ENCODE results near the gene ROR2. TPM values are rescaled to one million over a fixed set of nuclear protein-coding genes. Genes with fewer than 3 reads are reported as not detected.

ROR2 gene
- total and polyA plus RNA-seq, 2 of the 13 experiments (the other 11 are each of a cell fraction or from before 2014, with no cell fraction given): not detected

DNA sequence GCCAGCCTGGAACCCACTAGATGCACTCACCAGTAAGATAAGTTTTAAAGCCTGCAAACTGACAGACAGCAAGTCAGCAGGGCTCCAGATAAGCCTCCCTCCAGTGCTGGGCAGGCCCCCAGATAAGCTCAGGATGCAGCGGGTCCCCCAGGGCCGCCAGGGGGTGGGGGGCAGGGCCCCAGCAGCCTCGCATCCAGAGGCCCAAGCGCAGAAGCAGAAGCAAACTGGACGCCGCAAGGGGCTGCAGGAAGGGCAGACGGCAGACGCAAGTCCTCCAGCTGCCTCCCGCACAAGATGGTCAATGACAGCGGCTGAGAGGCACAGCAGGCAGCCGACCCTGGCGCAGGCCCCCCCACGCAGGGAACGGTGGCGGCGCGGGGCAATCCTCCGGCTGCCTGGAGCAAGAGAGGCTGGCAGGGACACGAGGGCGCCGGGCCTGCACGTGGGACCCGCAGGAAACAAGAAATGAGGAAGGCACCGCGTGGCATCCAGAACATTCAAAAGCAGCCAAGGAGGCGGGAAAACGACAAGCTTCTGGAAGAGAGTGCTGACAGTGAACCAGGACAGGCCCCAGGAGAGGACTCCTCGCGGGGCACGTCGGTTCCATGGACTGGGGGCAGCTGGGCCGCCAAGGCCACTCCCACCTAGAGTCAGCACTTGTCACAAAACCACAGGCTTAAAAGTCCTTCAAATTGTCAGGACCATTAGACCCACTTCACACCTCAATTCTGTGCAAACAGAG lies 49.8 kb downstream of the ROR2 start:
- H3K79me2 ChIP-seq (ENCODE audit: insufficient read depth, low read length): no peaks in the 10 kb centered on the region
- TF ChIP-seq, protein P1, sequence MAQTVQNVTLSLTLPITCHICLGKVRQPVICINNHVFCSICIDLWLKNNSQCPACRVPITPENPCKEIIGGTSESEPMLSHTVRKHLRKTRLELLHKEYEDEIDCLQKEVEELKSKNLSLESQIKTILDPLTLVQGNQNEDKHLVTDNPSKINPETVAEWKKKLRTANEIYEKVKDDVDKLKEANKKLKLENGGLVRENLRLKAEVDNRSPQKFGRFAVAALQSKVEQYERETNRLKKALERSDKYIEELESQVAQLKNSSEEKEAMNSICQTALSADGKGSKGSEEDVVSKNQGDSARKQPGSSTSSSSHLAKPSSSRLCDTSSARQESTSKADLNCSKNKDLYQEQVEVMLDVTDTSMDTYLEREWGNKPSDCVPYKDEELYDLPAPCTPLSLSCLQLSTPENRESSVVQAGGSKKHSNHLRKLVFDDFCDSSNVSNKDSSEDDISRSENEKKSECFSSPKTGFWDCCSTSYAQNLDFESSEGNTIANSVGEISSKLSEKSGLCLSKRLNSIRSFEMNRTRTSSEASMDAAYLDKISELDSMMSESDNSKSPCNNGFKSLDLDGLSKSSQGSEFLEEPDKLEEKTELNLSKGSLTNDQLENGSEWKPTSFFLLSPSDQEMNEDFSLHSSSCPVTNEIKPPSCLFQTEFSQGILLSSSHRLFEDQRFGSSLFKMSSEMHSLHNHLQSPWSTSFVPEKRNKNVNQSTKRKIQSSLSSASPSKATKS (CRISPR knock-in tag; IDR thresholded peaks at IDR 0.05): no peak
- no peak for TF ChIP-seq TAF15 (IDR thresholded peaks at IDR 0.05; ENCODE audit: low read depth, low read length, poor library complexity, severe bottlenecking)
- TF ChIP-seq ZNF253 (CRISPR knock-in tag; IDR thresholded peaks at IDR 0.05; ENCODE audit: borderline replicate concordance): no peak
- no peak for TF ChIP-seq ZNF713 (CRISPR knock-in tag; IDR thresholded peaks at IDR 0.05)
- TF ChIP-seq TRIM24 (CRISPR knock-in tag; IDR thresholded peaks at IDR 0.05): no peak
- TF ChIP-seq ZNF17 (CRISPR knock-in tag; IDR thresholded peaks at IDR 0.05): no peak
- TF ChIP-seq ZFP82 (CRISPR knock-in tag; IDR thresholded peaks at IDR 0.05; ENCODE audit: borderline replicate concordance): no peak
- TF ChIP-seq, protein P2, sequence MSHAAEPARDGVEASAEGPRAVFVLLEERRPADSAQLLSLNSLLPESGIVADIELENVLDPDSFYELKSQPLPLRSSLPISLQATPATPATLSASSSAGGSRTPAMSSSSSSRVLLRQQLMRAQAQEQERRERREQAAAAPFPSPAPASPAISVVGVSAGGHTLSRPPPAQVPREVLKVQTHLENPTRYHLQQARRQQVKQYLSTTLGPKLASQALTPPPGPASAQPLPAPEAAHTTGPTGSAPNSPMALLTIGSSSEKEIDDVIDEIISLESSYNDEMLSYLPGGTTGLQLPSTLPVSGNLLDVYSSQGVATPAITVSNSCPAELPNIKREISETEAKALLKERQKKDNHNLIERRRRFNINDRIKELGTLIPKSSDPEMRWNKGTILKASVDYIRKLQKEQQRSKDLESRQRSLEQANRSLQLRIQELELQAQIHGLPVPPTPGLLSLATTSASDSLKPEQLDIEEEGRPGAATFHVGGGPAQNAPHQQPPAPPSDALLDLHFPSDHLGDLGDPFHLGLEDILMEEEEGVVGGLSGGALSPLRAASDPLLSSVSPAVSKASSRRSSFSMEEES (CRISPR knock-in tag; IDR thresholded peaks at IDR 0.05): no peak
- no peak for TF ChIP-seq ARNTL (CRISPR knock-in tag; IDR thresholded peaks at IDR 0.05)
- TF ChIP-seq, protein P3, sequence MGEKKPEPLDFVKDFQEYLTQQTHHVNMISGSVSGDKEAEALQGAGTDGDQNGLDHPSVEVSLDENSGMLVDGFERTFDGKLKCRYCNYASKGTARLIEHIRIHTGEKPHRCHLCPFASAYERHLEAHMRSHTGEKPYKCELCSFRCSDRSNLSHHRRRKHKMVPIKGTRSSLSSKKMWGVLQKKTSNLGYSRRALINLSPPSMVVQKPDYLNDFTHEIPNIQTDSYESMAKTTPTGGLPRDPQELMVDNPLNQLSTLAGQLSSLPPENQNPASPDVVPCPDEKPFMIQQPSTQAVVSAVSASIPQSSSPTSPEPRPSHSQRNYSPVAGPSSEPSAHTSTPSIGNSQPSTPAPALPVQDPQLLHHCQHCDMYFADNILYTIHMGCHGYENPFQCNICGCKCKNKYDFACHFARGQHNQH (CRISPR knock-in tag; IDR thresholded peaks at IDR 0.05): no peak
- no peak for TF ChIP-seq ISL2 (CRISPR knock-in tag; IDR thresholded peaks at IDR 0.05)
- TF ChIP-seq, protein P4, sequence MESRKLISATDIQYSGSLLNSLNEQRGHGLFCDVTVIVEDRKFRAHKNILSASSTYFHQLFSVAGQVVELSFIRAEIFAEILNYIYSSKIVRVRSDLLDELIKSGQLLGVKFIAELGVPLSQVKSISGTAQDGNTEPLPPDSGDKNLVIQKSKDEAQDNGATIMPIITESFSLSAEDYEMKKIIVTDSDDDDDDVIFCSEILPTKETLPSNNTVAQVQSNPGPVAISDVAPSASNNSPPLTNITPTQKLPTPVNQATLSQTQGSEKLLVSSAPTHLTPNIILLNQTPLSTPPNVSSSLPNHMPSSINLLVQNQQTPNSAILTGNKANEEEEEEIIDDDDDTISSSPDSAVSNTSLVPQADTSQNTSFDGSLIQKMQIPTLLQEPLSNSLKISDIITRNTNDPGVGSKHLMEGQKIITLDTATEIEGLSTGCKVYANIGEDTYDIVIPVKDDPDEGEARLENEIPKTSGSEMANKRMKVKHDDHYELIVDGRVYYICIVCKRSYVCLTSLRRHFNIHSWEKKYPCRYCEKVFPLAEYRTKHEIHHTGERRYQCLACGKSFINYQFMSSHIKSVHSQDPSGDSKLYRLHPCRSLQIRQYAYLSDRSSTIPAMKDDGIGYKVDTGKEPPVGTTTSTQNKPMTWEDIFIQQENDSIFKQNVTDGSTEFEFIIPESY (CRISPR knock-in tag; IDR thresholded peaks at IDR 0.05): no peak
- TF ChIP-seq, protein P5, sequence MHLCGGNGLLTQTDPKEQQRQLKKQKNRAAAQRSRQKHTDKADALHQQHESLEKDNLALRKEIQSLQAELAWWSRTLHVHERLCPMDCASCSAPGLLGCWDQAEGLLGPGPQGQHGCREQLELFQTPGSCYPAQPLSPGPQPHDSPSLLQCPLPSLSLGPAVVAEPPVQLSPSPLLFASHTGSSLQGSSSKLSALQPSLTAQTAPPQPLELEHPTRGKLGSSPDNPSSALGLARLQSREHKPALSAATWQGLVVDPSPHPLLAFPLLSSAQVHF (CRISPR knock-in tag; IDR thresholded peaks at IDR 0.05): no peak
- TF ChIP-seq, protein P6, sequence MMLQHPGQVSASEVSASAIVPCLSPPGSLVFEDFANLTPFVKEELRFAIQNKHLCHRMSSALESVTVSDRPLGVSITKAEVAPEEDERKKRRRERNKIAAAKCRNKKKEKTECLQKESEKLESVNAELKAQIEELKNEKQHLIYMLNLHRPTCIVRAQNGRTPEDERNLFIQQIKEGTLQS (CRISPR knock-in tag; IDR thresholded peaks at IDR 0.05): no peak
- TF ChIP-seq, protein P7, sequence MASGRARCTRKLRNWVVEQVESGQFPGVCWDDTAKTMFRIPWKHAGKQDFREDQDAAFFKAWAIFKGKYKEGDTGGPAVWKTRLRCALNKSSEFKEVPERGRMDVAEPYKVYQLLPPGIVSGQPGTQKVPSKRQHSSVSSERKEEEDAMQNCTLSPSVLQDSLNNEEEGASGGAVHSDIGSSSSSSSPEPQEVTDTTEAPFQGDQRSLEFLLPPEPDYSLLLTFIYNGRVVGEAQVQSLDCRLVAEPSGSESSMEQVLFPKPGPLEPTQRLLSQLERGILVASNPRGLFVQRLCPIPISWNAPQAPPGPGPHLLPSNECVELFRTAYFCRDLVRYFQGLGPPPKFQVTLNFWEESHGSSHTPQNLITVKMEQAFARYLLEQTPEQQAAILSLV (CRISPR knock-in tag; IDR thresholded peaks at IDR 0.05; ENCODE audit: borderline replicate concordance): no peak
- intact Hi-C loops (cut with micrococcal nuclease; ENCODE audit: unreplicated experiment): no loop called here
- no peak overlapping the region for H2AFZ ChIP-seq (ENCODE audit: low read length)
- H3K4me3 ChIP-seq (replicated peaks in 1 of 3; ENCODE audit: insufficient read depth in 1 of 3, low read depth in 2 of 3, low read length in 3 of 3): no peak overlapping the region
- H3K4me2 ChIP-seq (ENCODE audit: low read depth, low read length): no peak overlapping the region
- H3K36me3 ChIP-seq (replicated peaks in 1 of 2; ENCODE audit: control insufficient read depth in 1 of 2, insufficient read depth in 2 of 2, low read length in 2 of 2): no peaks in the 10 kb centered on the region
- POLR2A ChIA-PET: no interaction called here
- H3K27me3 ChIP-seq (ENCODE audit: control insufficient read depth in 1 of 2, insufficient read depth in 2 of 2, low read length in 2 of 2): peaks cover 0 to 16% of the 10 kb centered on the region in 2 experiments; a peak in 4 of 5 replicates
- no peaks in the 10 kb centered on the region for H4K20me1 ChIP-seq (ENCODE audit: insufficient read depth, low read length)
- no peak overlapping the region for H3K9ac ChIP-seq (ENCODE audit: insufficient read depth, low read depth, low read length)
- in situ Hi-C loops (cut with HindIII; ENCODE audit: extremely low pct_ligation_motif_present, low pct_unique_long_range_greater_than_20kb): no loop called here
- DNase-seq (ENCODE audit: low spot score) (no peak), ATAC-seq (no peak), FAIRE-seq (no peak)
- CTCF ChIA-PET (ENCODE audit: low intra/inter-chr PET ratio, low total read pairs): no interaction called here
- H3K9me3 ChIP-seq (ENCODE audit: low read length): no peaks in the 10 kb centered on the region
- no peak overlapping the region for H3K27ac ChIP-seq (ENCODE audit: extremely low read length, insufficient read depth, low read length)
- WGBS (ENCODE audit: low lambda C conversion rate): 75% methylated on average over 29 of the region's 32 CpGs
- no TSS peak for BruUV-seq (replicated peaks)
- peaks cover 16% of the 10 kb centered on the region for H3K4me1 ChIP-seq (ENCODE audit: insufficient read depth, low read length)
